GM12892 (cell line): ENCODE results near the gene GDF11.

ENCODE experiments used
- POLR2A ChIP-seq: IDR thresholded peaks from 2 replicates; pipeline ENCODE4 v1.6.1; 2011; ENCODE audit warnings: low read depth, low read length, control low read depth
- POLR2AphosphoS5 ChIP-seq: IDR thresholded peaks from 2 replicates; pipeline ENCODE4 v1.6.1; 2011; ENCODE audit warnings: low read depth, low read length, control low read depth

DNA sequence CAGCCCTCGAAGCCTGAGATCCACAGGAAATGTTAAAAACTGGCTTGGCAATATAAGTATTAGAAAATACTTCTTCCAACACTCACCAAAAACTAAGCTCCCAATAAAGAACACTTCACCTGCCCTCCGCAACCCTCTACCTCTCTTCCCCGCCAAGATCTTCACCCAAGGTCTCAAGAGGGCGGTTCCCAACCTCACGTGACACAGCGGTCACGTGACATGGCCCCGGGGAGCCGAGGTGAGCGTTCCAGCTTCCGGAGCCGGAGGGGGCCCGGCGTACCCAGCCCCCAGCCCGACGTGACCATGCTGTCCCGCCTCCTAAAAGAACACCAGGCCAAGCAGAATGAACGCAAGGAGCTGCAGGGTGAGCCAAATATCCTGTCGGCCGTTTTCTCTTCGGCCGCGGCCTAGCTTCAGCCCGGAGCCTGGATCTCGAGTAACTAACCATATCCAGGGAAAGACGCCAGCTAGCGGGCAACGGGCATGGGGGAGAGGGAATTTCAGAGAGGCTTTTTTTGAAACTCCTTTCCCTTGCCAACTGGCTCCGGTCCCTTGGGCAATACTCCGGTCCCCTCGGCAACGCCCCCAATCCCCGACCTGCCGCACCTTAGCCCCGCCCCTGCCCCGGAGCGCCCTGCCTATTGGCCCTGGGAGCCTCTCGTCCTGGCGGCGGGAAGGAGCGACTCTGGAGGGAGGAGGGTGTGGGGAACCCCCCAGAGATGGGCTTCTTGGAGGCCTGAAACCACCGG is 26.9 kb upstream of the GDF11 start, which contains the start of gene BLOC1S1:
- peak; percentile 44; the same call in 1 of the 2 replicates for TF ChIP-seq POLR2AphosphoS5
- TF ChIP-seq POLR2A, result peak; percentile 52
